Esophagus (tissue), 2 donors: ENCODE results near the gene ZBTB4. TPM values are rescaled to one million over a fixed set of nuclear protein-coding genes. Genes with fewer than 3 reads are reported as not detected.

Experiments
- H3K27ac ChIP-seq, 2 donors: one replicate each; pipeline ENCODE4 v1.5.1; 2013; ENCODE audit warnings: low read depth in 2 of 2, mild to moderate bottlenecking in 2 of 2, inconsistent platforms in 1 of 2, low read length in 1 of 2, moderate library complexity in 1 of 2
- H3K27me3 ChIP-seq, 2 donors: one replicate each; pipeline ENCODE4 v1.6.1; 2013; ENCODE audit warnings: low read length in 2 of 2, control low read depth in 1 of 2, mild to moderate bottlenecking in 1 of 2; ENCODE audit not compliant: insufficient read depth in 2 of 2, control insufficient read depth in 1 of 2
- H3K36me3 ChIP-seq, 2 donors: one replicate each; pipeline ENCODE4 v1.6.1; 2013; ENCODE audit warnings: low read length in 1 of 2; ENCODE audit not compliant: control insufficient read depth in 2 of 2, insufficient read depth in 2 of 2
- H3K4me1 ChIP-seq, 2 donors: one replicate each; pipeline ENCODE4 v1.6.1; 2013; ENCODE audit warnings: low read length in 1 of 2; ENCODE audit not compliant: control insufficient read depth in 2 of 2, insufficient read depth in 2 of 2
- H3K4me3 ChIP-seq, 2 donors: one replicate each; pipeline ENCODE4 v1.5.1; 2013; ENCODE audit warnings: low read length in 2 of 2, mild to moderate bottlenecking in 2 of 2, low read depth in 1 of 2, moderate library complexity in 1 of 2
- H3K9me3 ChIP-seq, 2 donors: one replicate each; pipeline ENCODE4 v1.6.1; 2013; ENCODE audit warnings: mild to moderate bottlenecking in 2 of 2, low read depth in 1 of 2, low read length in 1 of 2, moderate library complexity in 1 of 2; ENCODE audit not compliant: control insufficient read depth in 2 of 2, insufficient read depth in 1 of 2
- WGBS, 2 donors: extraction: QIAGEN DNeasy Blood & Tissue Kit; methylation state at CpG; one replicate each; pipeline ENCODE4 v1.1.7; 2013; 5-methylcytosine and 5-hydroxymethylcytosine counted together
- polyA plus RNA-seq, 2 donors: library from polyadenylated mRNA; stranded (reverse); fragments of 200-250 nt; gene quantifications; one replicate each; pipeline ENCODE4 v1.2.3, GENCODE V29; 2013
- donor health status: healthy with polysubstance abuse.
- donor health status: Bipolar disorder and iron deficiency.

Gene ZBTB4
- polyA plus RNA-seq, 2 donors, result 15.5 to 19.1 TPM

GRCh38 chr17:7508846-7509245 is 29.4 kb upstream of the ZBTB4 start:
- no peak overlapping the region for H3K27ac ChIP-seq
- H3K4me3 ChIP-seq, result no peak overlapping the region
- peaks cover 0 to 4% of the 10 kb centered on the region in 2 donors for H3K9me3 ChIP-seq
- 92 to 93% methylated on average over 9 of the region's 9 CpGs for WGBS, 2 donors
- H3K27me3 ChIP-seq, result no peaks in the 10 kb centered on the region
- H3K4me1 ChIP-seq, result peaks cover 0 to 2% of the 10 kb centered on the region in 2 donors
- H3K36me3 ChIP-seq, result peaks cover 26 to 54% of the 10 kb centered on the region in 2 donors

- peak overlapping the region in 1 of 2 donors; percentile 1 for H3K27ac ChIP-seq
- 65 to 66% methylated on average over 11 of the region's 11 CpGs for WGBS, 2 donors
- no peaks in the 10 kb centered on the region for H3K27me3 ChIP-seq
- H3K4me1 ChIP-seq, result peaks cover 0 to 2% of the 10 kb centered on the region in 2 donors
- peaks cover 0 to 4% of the 10 kb centered on the region in 2 donors for H3K9me3 ChIP-seq
- H3K36me3 ChIP-seq, result peaks cover 30 to 54% of the 10 kb centered on the region in 2 donors
- no peak overlapping the region for H3K4me3 ChIP-seq
Observed at GRCh38 chr17:7508145-7508544, 28.7 kb upstream of the ZBTB4 start.

GRCh38 chr17:7503521-7503920 is 24.1 kb upstream of the ZBTB4 start:
- H3K27ac ChIP-seq, result no peak overlapping the region
- no peaks in the 10 kb centered on the region for H3K27me3 ChIP-seq
- no peak overlapping the region for H3K4me3 ChIP-seq
- H3K4me1 ChIP-seq, result no peaks in the 10 kb centered on the region
- WGBS, 2 donors, result 94 to 97% methylated on average over 8 of the region's 8 CpGs
- H3K36me3 ChIP-seq, result peaks cover 29 to 49% of the 10 kb centered on the region in 2 donors
- H3K9me3 ChIP-seq, result no peaks in the 10 kb centered on the region

- Histone ChIP-seq H3K27ac (no peak overlapping the region), H3K4me3 (no peak overlapping the region), H3K4me1 (no peaks in the 10 kb centered on the region), H3K9me3 (no peaks in the 10 kb centered on the region), H3K27me3 (no peaks in the 10 kb centered on the region), H3K36me3 (peaks cover 33 to 49% of the 10 kb centered on the region in 2 donors)
- WGBS, 2 donors, result 87% methylated on average over 14 of the region's 14 CpGs
Observed at GRCh38 chr17:7502987-7503386, 23.6 kb upstream of the ZBTB4 start.

GRCh38 chr17:7502171-7502847 is 22.9 kb upstream of the ZBTB4 start:
- no peaks in the 10 kb centered on the region for H3K4me1 ChIP-seq
- no peak overlapping the region for H3K4me3 ChIP-seq
- peaks cover 38 to 56% of the 10 kb centered on the region in 2 donors for H3K36me3 ChIP-seq
- no peak overlapping the region for H3K27ac ChIP-seq
- H3K9me3 ChIP-seq, result no peaks in the 10 kb centered on the region
- no peaks in the 10 kb centered on the region for H3K27me3 ChIP-seq
- WGBS, 2 donors, result 90 to 92% methylated on average over 20 of the region's 20 CpGs

GRCh38 chr17:7501729-7502128 is 22.3 kb upstream of the ZBTB4 start:
- Histone ChIP-seq H3K27me3 (no peaks in the 10 kb centered on the region), H3K27ac (no peak overlapping the region), H3K4me3 (no peak overlapping the region), H3K4me1 (no peaks in the 10 kb centered on the region), H3K36me3 (peaks cover 41 to 61% of the 10 kb centered on the region in 2 donors), H3K9me3 (no peaks in the 10 kb centered on the region)
- WGBS, 2 donors, result 84% methylated on average over 14 of the region's 14 CpGs

GRCh38 chr17:7499161-7499560 is 19.7 kb upstream of the ZBTB4 start:
- Histone ChIP-seq H3K9me3 (no peaks in the 10 kb centered on the region), H3K27ac (no peak overlapping the region), H3K4me3 (no peak overlapping the region), H3K27me3 (no peaks in the 10 kb centered on the region), H3K4me1 (no peaks in the 10 kb centered on the region), H3K36me3 (peaks cover 44 to 74% of the 10 kb centered on the region in 2 donors)
- WGBS, 2 donors, result 85 to 87% methylated on average over 11 of the region's 11 CpGs

- WGBS, 2 donors, result 91 to 92% methylated on average over 14 of the region's 14 CpGs
- no peaks in the 10 kb centered on the region for H3K9me3 ChIP-seq
- no peak overlapping the region for H3K27ac ChIP-seq
- H3K36me3 ChIP-seq, result peaks cover 31 to 60% of the 10 kb centered on the region in 2 donors
- peaks cover 0 to 2% of the 10 kb centered on the region in 2 donors for H3K4me1 ChIP-seq
- no peaks in the 10 kb centered on the region for H3K27me3 ChIP-seq
- no peak overlapping the region for H3K4me3 ChIP-seq
Observed at GRCh38 chr17:7497636-7498035, 18.2 kb upstream of the ZBTB4 start.

- 77 to 89% methylated on average over 10 of the region's 10 CpGs for WGBS, 2 donors
- Histone ChIP-seq H3K4me3 (no peak overlapping the region), H3K27ac (no peak overlapping the region), H3K27me3 (no peaks in the 10 kb centered on the region), H3K36me3 (peaks cover 31 to 58% of the 10 kb centered on the region in 2 donors), H3K4me1 (peaks cover 0 to 2% of the 10 kb centered on the region in 2 donors), H3K9me3 (no peaks in the 10 kb centered on the region)
Observed at GRCh38 chr17:7497228-7497627, 17.8 kb upstream of the ZBTB4 start.
